PC-9 (cell line): Measurements from ENCODE around the gene ACSL1.

Experiments used
- CTCF ChIP-seq: fragments of 200-600 bp; sonication (generic); conservative IDR thresholded peaks from 2 replicates; pipeline ENCODE4 v1.6.1; 2017; ENCODE audit warnings: mixed run types, antibody characterized with exemption, mild to moderate bottlenecking, moderate library complexity
- EZH2 ChIP-seq: fragments of 200-600 bp; sonication (generic); IDR thresholded peaks from 2 replicates; pipeline ENCODE4 v1.8.0; 2017; ENCODE audit warnings: antibody characterized with exemption, low read depth

DNA sequence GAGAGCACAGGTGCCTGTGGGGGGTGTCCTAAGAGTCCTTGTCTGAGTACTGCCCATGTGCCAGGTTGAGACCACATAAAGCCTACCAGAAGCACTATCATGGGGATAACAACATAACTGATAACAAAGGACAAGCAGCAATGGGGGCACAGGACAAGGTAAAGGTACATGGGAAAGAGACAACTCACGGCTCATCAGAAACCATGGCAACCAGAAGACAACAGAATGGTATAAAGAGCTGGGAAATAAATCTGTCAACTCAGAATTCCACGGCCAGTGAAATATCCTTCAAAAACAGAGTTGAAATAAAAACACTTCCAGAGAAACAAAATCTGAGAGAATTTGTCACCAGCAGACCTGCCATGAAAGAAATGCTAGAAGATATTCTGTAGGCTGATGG is 111.9 kb downstream of the ACSL1 start:
- TF ChIP-seq CTCF (no peak), EZH2 (no peak)
